HCT116 (cell line): ENCODE data around the gene HIGD1C. TPM values are rescaled to one million over a fixed set of nuclear protein-coding genes. Genes with fewer than 3 reads are reported as not detected.

Experiments used
- ATAC-seq: fragments of 200-7000 bp; cut with Tn5 transposase; 2 replicates; pipeline ENCODE4 v1.9.1; 2020; ENCODE audit warnings: mild to moderate bottlenecking, moderate library complexity
- BruUV-seq: library from RNA; stranded (reverse); fragments of 400-500 nt; replicated peaks from 2 replicates; lab custom pipeline; 2021; lab: Mats Ljungman, UMichigan
- CTCF ChIA-PET: fragments of 300-600 bp; sonication (Branson Sonifier 250); formaldehyde crosslinking; loops from one replicate; lab custom pipeline; 2021; ENCODE audit warnings: antibody characterized with exemption; lab: Charles Lee
- POLR2A ChIA-PET: fragments of 300-600, 350-600 bp; sonication (Branson Sonifier 250); formaldehyde crosslinking; loops from one replicate; lab custom pipeline; 2021; ENCODE audit warnings: antibody characterized with exemption; lab: Charles Lee
- RAD21 ChIA-PET, 2 experiments: fragments of 300-600 bp; sonication (Branson Sonifier 250); formaldehyde crosslinking; loops; one replicate each; lab custom pipeline; 2023; ENCODE audit warnings: low total read pairs in 2 of 2; ENCODE audit not compliant: uncharacterized antibody in 2 of 2, unreplicated experiment in 2 of 2, low non-redundant PET in 1 of 2; lab: Charles Lee
- DNase-seq: peaks from one replicate; pipeline ENCODE4 v3.0.0-alpha.2; 2010; ENCODE audit warnings: low read depth, low spot score
- H2AFZ ChIP-seq: fragments of 200-600 bp; shearing (Covaris generic), sonication (generic); 2 replicates; pipeline ENCODE4 v1.6.1; 2017; ENCODE audit warnings: low read depth, mixed run types, mixed read lengths, antibody characterized with exemption, low read length; ENCODE audit not compliant: poor library complexity, severe bottlenecking
- H3K27ac ChIP-seq: 2 replicates; pipeline ENCODE4 v1.5.1; 2012; ENCODE audit warnings: low read depth, low read length
- H3K27me3 ChIP-seq: fragments of 200-600 bp; sonication (generic); 2 replicates; pipeline ENCODE4 v1.6.1; 2016; ENCODE audit warnings: mixed run types, low read length, mixed read lengths; ENCODE audit not compliant: insufficient read depth
- H3K36me3 ChIP-seq, 2 experiments: fragments of 200-500 bp in 1 of 2; fragments of 200-600 bp in 1 of 2; sonication (Bioruptor generic) in 1 of 2; sonication (generic) in 1 of 2; 2 replicates each; pipeline versions ENCODE4 v1.5.1 to v1.6.1; 2014 to 2016; ENCODE audit warnings: low read length in 2 of 2, inconsistent platforms in 1 of 2, mixed read lengths in 1 of 2, mixed run types in 1 of 2; ENCODE audit not compliant: insufficient read depth in 2 of 2, control insufficient read depth in 1 of 2
- H3K4me1 ChIP-seq, 2 experiments: fragments of 200-600 bp in 1 of 2; sonication (generic) in 1 of 2; 2 replicates each; pipeline versions ENCODE4 v1.5.1 to v1.6.1; 2012 to 2017; ENCODE audit warnings: low read length in 2 of 2, inconsistent platforms in 1 of 2, mild to moderate bottlenecking in 1 of 2, mixed read lengths in 1 of 2, mixed run types in 1 of 2, moderate library complexity in 1 of 2; ENCODE audit not compliant: insufficient read depth in 2 of 2, control insufficient read depth in 1 of 2
- H3K4me2 ChIP-seq: fragments of 200-600 bp; sonication (generic); 2 replicates; pipeline ENCODE4 v1.6.1; 2017; ENCODE audit warnings: mixed run types, low read length, mixed read lengths
- H3K4me3 ChIP-seq, 2 experiments: fragments of 200-600 bp in 1 of 2; sonication (generic) in 1 of 2; replicated peaks in 1 of 2; 2 replicates each; pipeline ENCODE4 v1.5.1; 2011 to 2016; ENCODE audit warnings: low read length in 2 of 2, control low read depth in 1 of 2, low read depth in 1 of 2, mild to moderate bottlenecking in 1 of 2, mixed read lengths in 1 of 2, mixed run types in 1 of 2
- H3K79me2 ChIP-seq: fragments of 200-600 bp; sonication (generic); 2 replicates; pipeline ENCODE4 v1.6.1; 2017; ENCODE audit warnings: mild to moderate bottlenecking, mixed run types, low read length, moderate library complexity, mixed read lengths; ENCODE audit not compliant: insufficient read depth
- H3K9ac ChIP-seq: fragments of 200-600 bp; sonication (generic); 2 replicates; pipeline ENCODE4 v1.6.1; 2016; ENCODE audit warnings: low read length, mixed read lengths
- H3K9me2 ChIP-seq: fragments of 200-600 bp; sonication (generic), shearing (Covaris generic); 2 replicates; pipeline ENCODE4 v1.6.1; 2017; ENCODE audit warnings: mixed run types, mild to moderate bottlenecking, moderate library complexity; ENCODE audit not compliant: insufficient read depth
- H3K9me3 ChIP-seq, 2 experiments: fragments of 200-500 bp in 1 of 2; fragments of 200-600 bp in 1 of 2; sonication (Bioruptor generic) in 1 of 2; sonication (generic) in 1 of 2; 2 replicates each; pipeline ENCODE4 v1.6.1; 2014 to 2017; ENCODE audit warnings: low read length in 2 of 2, mixed read lengths in 2 of 2, inconsistent platforms in 1 of 2, low read depth in 1 of 2, mild to moderate bottlenecking in 1 of 2, mixed run types in 1 of 2, moderate library complexity in 1 of 2; ENCODE audit not compliant: control insufficient read depth in 1 of 2, insufficient read depth in 1 of 2
- H4K20me1 ChIP-seq: fragments of 200-600 bp; sonication (generic), shearing (Covaris generic); 2 replicates; pipeline ENCODE4 v1.6.1; 2017; ENCODE audit warnings: mixed run types, mild to moderate bottlenecking, moderate library complexity; ENCODE audit not compliant: insufficient read depth
- EZH2phosphoT487 ChIP-seq: fragments of 200-600 bp; IDR thresholded peaks from 2 replicates; pipeline ENCODE4 v1.6.1; 2018; ENCODE audit warnings: antibody characterized with exemption, borderline replicate concordance
- intact Hi-C: fragments of 100-400 bp; cut with micrococcal nuclease; formaldehyde crosslinking; loops from 2 replicates; pipeline ENCODE4 v1.10.0; 2022
- total RNA-seq: library from RNA; stranded (reverse); gene quantifications from one replicate; pipeline ENCODE4 v1.2.1, GENCODE V29; 2021; ENCODE audit not compliant: unreplicated experiment

Gene HIGD1C
- total RNA-seq, 1 experiment from 2014 or later = not detected

DNA sequence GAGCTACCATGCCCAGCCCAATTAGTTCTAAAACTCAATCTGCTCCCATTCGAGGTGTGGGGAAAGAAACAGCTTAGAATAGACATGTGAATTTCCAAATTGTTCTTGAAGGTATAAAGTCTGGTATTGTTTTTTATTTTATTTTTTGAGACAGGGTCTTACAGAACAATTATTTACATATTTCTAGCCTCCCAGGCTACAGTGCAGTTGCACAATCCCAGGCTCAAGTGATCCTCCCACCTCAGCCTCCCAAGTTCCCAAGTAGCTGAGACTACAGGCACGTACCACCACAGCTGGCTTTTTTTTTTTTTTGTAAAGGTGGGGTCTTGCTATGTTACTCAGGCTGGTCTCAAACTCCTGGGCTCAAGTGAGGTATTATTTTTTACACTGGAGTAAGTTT is 67.6 kb downstream of the HIGD1C start:
- intact Hi-C loops = no loop called here

More for the DNA sequence above, 67.6 kb downstream of the HIGD1C start:
- ChIA-PET POLR2A (no interaction called here), CTCF (no interaction called here), RAD21 (no interaction called here)
- DNase-seq = no peak
- Histone ChIP-seq H4K20me1 (no peaks in the 10 kb centered on the region), H3K36me3 (no peaks in the 10 kb centered on the region), H3K27me3 (no peaks in the 10 kb centered on the region), H3K4me2 (no peak overlapping the region), H3K79me2 (peaks cover 85% of the 10 kb centered on the region), H3K9me3 (no peaks in the 10 kb centered on the region), H3K9ac (no peak overlapping the region), H3K4me1 (peaks cover 9 to 12% of the 10 kb centered on the region in 2 experiments), H3K27ac (no peak overlapping the region), H3K9me2 (no peaks in the 10 kb centered on the region), H2AFZ (no peak overlapping the region), H3K4me3 (no peak overlapping the region)
- ATAC-seq = no peak
- BruUV-seq = no TSS peak
- TF ChIP-seq EZH2phosphoT487 = no peak

Other genes starting within 250 kb of the HIGD1C start
- gene ATF1, start 188.4 kb upstream of the HIGD1C start, total RNA-seq = 48.8 TPM
- gene TMPRSS12, start 109.6 kb upstream of the HIGD1C start, total RNA-seq = not detected
- 38.7 TPM for gene SLC11A2, start 73.8 kb downstream of the HIGD1C start, total RNA-seq
- 70.8 TPM for gene LETMD1, start 95.8 kb downstream of the HIGD1C start, total RNA-seq
- gene CSRNP2, start 131.1 kb downstream of the HIGD1C start, total RNA-seq = 19.0 TPM
- 31.6 TPM for gene TFCP2, start 220.6 kb downstream of the HIGD1C start, total RNA-seq